ENCODE results near the gene NRIP2.

DNA sequence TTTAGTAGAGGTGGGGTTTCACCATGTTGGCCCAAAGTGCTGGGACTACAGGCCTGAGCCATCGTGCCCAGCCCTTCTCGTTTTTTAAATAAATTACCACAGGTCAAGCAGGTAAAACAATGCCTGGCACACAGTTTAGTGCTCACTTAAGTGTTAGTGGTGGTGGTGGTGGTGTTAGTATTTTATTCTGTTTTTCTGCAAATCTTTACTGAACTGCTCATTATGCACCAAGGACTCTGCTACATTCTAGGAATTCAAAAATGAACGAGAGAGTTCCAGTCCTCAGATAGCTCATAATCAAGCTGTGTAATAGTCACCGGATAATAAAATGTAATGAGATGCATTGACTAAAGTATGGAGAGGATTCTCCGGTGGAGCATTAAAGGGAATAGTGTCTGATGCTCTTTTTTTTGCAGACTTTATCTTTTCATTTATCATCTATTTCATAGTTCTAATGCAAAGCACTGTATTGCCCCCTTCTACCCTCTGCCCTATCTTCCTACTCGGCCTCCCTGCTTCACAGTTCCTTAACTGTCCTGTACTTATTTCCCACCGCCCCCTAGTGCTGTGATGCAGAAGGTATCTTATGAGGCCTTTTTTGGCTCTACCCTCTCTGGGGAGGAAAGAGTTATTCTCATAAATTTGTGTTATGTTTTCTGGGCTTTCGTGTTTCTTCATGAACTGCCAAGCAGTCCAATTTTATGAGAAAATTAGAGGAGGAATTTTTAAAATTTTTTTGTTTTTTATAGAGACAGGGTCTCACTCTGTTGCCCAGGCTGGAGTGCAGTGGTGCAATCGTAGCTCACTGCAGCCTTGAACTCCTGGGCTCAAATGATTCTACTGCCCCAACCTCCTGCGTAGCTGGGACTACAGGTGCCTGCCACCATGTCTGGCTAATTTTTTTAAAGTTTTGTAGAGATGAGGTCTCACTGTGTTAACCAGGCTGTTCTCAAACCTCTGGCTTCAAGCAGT, 21.3 kb downstream of the NRIP2 start:
- TF ChIP-seq POLR2A (IDR thresholded peaks at IDR 0.05) = no peak
- TF ChIP-seq, protein P1, sequence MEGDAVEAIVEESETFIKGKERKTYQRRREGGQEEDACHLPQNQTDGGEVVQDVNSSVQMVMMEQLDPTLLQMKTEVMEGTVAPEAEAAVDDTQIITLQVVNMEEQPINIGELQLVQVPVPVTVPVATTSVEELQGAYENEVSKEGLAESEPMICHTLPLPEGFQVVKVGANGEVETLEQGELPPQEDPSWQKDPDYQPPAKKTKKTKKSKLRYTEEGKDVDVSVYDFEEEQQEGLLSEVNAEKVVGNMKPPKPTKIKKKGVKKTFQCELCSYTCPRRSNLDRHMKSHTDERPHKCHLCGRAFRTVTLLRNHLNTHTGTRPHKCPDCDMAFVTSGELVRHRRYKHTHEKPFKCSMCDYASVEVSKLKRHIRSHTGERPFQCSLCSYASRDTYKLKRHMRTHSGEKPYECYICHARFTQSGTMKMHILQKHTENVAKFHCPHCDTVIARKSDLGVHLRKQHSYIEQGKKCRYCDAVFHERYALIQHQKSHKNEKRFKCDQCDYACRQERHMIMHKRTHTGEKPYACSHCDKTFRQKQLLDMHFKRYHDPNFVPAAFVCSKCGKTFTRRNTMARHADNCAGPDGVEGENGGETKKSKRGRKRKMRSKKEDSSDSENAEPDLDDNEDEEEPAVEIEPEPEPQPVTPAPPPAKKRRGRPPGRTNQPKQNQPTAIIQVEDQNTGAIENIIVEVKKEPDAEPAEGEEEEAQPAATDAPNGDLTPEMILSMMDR (IDR thresholded peaks at IDR 0.05) = peak in 3 of 4 experiments; percentile 30 to 71 (median 63)
